Prostate gland (tissue), 2 donors: ENCODE data around the gene ZNF831. TPM values are rescaled to one million over a fixed set of nuclear protein-coding genes. Genes with fewer than 3 reads are reported as not detected.

Experiments used
- DNase-seq: peaks from one replicate; pipeline ENCODE4 v3.0.0-alpha.2; 2019; ENCODE audit warnings: low spot score
- H3K27ac ChIP-seq, 2 donors: fragments of 200-600 bp; sonication (generic); 2 replicates each; pipeline ENCODE4 v1.5.1; 2017 to 2019
- H3K27me3 ChIP-seq: fragments of 200-600 bp; sonication (generic); replicated peaks from 2 replicates; pipeline ENCODE4 v1.5.1; 2019; ENCODE audit not compliant: insufficient read depth
- H3K36me3 ChIP-seq, 2 donors: fragments of 200-600 bp; sonication (generic); 1 replicate in 1 of 2; 2 replicates in 1 of 2; pipeline versions ENCODE4 v1.5.1 to v1.8.1; 2017 to 2019
- H3K4me1 ChIP-seq: fragments of 200-600 bp; sonication (generic); replicated peaks from 2 replicates; pipeline ENCODE4 v1.5.1; 2019
- H3K4me3 ChIP-seq, 2 donors: fragments of 200-600 bp; sonication (generic); 2 replicates each; pipeline ENCODE4 v1.5.1; 2017 to 2019
- H3K9me3 ChIP-seq: fragments of 200-600 bp; sonication (generic); 2 replicates; pipeline ENCODE4 v1.5.1; 2017
- CTCF ChIP-seq, 4 experiments: fragments of 200-600 bp in 2 of 4; fragments of 450-650 bp in 2 of 4; sonication (generic) in 2 of 4; IDR thresholded peaks; 1 replicate in 3 of 4; 2 replicates in 1 of 4; pipeline ENCODE4 v1.5.1; 2016 to 2019; ENCODE audit warnings: antibody characterized with exemption in 4 of 4, mild to moderate bottlenecking in 2 of 4, moderate library complexity in 2 of 4
- POLR2A ChIP-seq: fragments of 450-650 bp; IDR thresholded peaks from one replicate; pipeline ENCODE4 v1.6.1; 2016; ENCODE audit warnings: antibody characterized with exemption, mild to moderate bottlenecking
- POLR2AphosphoS5 ChIP-seq: sonication (generic); formaldehyde crosslinking; IDR thresholded peaks from one replicate; pipeline ENCODE4 v1.6.1; 2017; ENCODE audit warnings: antibody characterized with exemption
- WGBS: methylation state at CpG from one replicate; pipeline ENCODE4 v1.1.5; 2018; 5-methylcytosine and 5-hydroxymethylcytosine counted together
- intact Hi-C: fragments of 100-400 bp; cut with DNase I; formaldehyde crosslinking; loops from one replicate; pipeline ENCODE4 v1.14.2; 2022
- total RNA-seq, 2 donors: library from RNA; depleted of rRNA; stranded (reverse); fragments of >200 nt; gene quantifications; one replicate each; pipeline ENCODE4 v1.1.0, GENCODE V29; 2016

The ZNF831 gene
- total RNA-seq, 2 donors from 2014 or later, result 0.46 to 1.1 TPM

- TF ChIP-seq CTCF (IDR thresholded peaks at IDR 0.05) (no peak), POLR2AphosphoS5 (no peak), POLR2A (no peak)
- no peak overlapping the region for H3K4me3 ChIP-seq
- DNase-seq, result no peak
- no peaks in the 10 kb centered on the region for H3K36me3 ChIP-seq
- 58% methylated on average over 8 of the region's 8 CpGs for WGBS
- no peaks in the 10 kb centered on the region for H3K27me3 ChIP-seq
- intact Hi-C loops, result no loop called here
- H3K9me3 ChIP-seq, result no peaks in the 10 kb centered on the region
- no peaks in the 10 kb centered on the region for H3K4me1 ChIP-seq
- H3K27ac ChIP-seq, result no peak overlapping the region
Measured at GRCh38 chr20:59152559-59153354, 10.9 kb upstream of the ZNF831 start.

GRCh38 chr20:59153355-59153681 is 10.3 kb upstream of the ZNF831 start:
- no peak overlapping the region for H3K27ac ChIP-seq
- TF ChIP-seq POLR2A (no peak), CTCF (IDR thresholded peaks at IDR 0.05) (no peak), POLR2AphosphoS5 (peak; percentile 78)
- 27% methylated on average over 8 of the region's 8 CpGs for WGBS
- H3K4me1 ChIP-seq, result no peaks in the 10 kb centered on the region
- H3K27me3 ChIP-seq, result no peaks in the 10 kb centered on the region
- H3K36me3 ChIP-seq, result no peaks in the 10 kb centered on the region
- H3K4me3 ChIP-seq, result no peak overlapping the region
- intact Hi-C loops, result no loop called here
- DNase-seq, result peak; percentile 80
- H3K9me3 ChIP-seq, result no peaks in the 10 kb centered on the region

- Histone ChIP-seq H3K4me1 (no peaks in the 10 kb centered on the region), H3K9me3 (no peaks in the 10 kb centered on the region), H3K27ac (no peak overlapping the region), H3K27me3 (no peaks in the 10 kb centered on the region), H3K36me3 (no peaks in the 10 kb centered on the region), H3K4me3 (no peak overlapping the region)
- intact Hi-C loops, result no loop called here
- DNase-seq, result no peak
- TF ChIP-seq CTCF (IDR thresholded peaks at IDR 0.05) (no peak), POLR2A (no peak)
- 85% methylated on average over 2 of the region's 2 CpGs for WGBS
Measured at GRCh38 chr20:59153832-59154231, 9.8 kb upstream of the ZNF831 start.

GRCh38 chr20:59154317-59155013 is 9.2 kb upstream of the ZNF831 start:
- intact Hi-C loops, result no loop called here
- TF ChIP-seq POLR2A (no peak), CTCF (IDR thresholded peaks at IDR 0.05) (no peak), POLR2AphosphoS5 (no peak)
- no peak overlapping the region for H3K4me3 ChIP-seq
- no peaks in the 10 kb centered on the region for H3K27me3 ChIP-seq
- WGBS, result 87% methylated on average over 17 of the region's 17 CpGs
- H3K27ac ChIP-seq, result no peak overlapping the region
- no peak for DNase-seq
- H3K4me1 ChIP-seq, result no peaks in the 10 kb centered on the region
- no peaks in the 10 kb centered on the region for H3K36me3 ChIP-seq
- no peaks in the 10 kb centered on the region for H3K9me3 ChIP-seq

- Histone ChIP-seq H3K27me3 (no peaks in the 10 kb centered on the region), H3K4me3 (no peak overlapping the region), H3K36me3 (no peaks in the 10 kb centered on the region), H3K9me3 (no peaks in the 10 kb centered on the region), H3K27ac (no peak overlapping the region), H3K4me1 (no peaks in the 10 kb centered on the region)
- TF ChIP-seq POLR2AphosphoS5 (no peak), CTCF (IDR thresholded peaks at IDR 0.05) (no peak), POLR2A (no peak)
- no peak for DNase-seq
- WGBS, result 73% methylated on average over 6 of the region's 6 CpGs
- intact Hi-C loops, result no loop called here
Measured at GRCh38 chr20:59157064-59157463, 6.6 kb upstream of the ZNF831 start.
